Epithelial cell of esophagus (primary cell): ENCODE measurements around the gene PCDH19.

Experiments
- DNase-seq: peaks from one replicate; pipeline ENCODE4 v3.0.0; 2010; ENCODE audit warnings: low read depth
- H3K4me3 ChIP-seq: 2 replicates; pipeline ENCODE4 v1.5.1; 2011; ENCODE audit warnings: mild to moderate bottlenecking, low read length, control low read depth
- TF ChIP-seq, protein P1 (sequence below): IDR thresholded peaks from 2 replicates; pipeline ENCODE4 v1.5.1; 2011; ENCODE audit warnings: low read depth, mild to moderate bottlenecking, low read length, control low read depth, inconsistent platforms; ENCODE audit not compliant: insufficient read depth; ENCODE audit errors: missing control alignments

PCDH19 gene

GRCh38 chrX:100358766-100359165 lies 51.3 kb downstream of the PCDH19 start:
- no peak overlapping the region for H3K4me3 ChIP-seq
- no peak for DNase-seq
- TF ChIP-seq, protein P1, sequence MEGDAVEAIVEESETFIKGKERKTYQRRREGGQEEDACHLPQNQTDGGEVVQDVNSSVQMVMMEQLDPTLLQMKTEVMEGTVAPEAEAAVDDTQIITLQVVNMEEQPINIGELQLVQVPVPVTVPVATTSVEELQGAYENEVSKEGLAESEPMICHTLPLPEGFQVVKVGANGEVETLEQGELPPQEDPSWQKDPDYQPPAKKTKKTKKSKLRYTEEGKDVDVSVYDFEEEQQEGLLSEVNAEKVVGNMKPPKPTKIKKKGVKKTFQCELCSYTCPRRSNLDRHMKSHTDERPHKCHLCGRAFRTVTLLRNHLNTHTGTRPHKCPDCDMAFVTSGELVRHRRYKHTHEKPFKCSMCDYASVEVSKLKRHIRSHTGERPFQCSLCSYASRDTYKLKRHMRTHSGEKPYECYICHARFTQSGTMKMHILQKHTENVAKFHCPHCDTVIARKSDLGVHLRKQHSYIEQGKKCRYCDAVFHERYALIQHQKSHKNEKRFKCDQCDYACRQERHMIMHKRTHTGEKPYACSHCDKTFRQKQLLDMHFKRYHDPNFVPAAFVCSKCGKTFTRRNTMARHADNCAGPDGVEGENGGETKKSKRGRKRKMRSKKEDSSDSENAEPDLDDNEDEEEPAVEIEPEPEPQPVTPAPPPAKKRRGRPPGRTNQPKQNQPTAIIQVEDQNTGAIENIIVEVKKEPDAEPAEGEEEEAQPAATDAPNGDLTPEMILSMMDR = no peak

GRCh38 chrX:100356351-100356896 lies 53.6 kb downstream of the PCDH19 start:
- TF ChIP-seq, protein P1 = no peak
- no peak for DNase-seq
- H3K4me3 ChIP-seq = no peak overlapping the region

GRCh38 chrX:100355680-100356079 lies 54.4 kb downstream of the PCDH19 start:
- H3K4me3 ChIP-seq = no peak overlapping the region
- TF ChIP-seq, protein P1 = no peak
- DNase-seq = no peak

DNA sequence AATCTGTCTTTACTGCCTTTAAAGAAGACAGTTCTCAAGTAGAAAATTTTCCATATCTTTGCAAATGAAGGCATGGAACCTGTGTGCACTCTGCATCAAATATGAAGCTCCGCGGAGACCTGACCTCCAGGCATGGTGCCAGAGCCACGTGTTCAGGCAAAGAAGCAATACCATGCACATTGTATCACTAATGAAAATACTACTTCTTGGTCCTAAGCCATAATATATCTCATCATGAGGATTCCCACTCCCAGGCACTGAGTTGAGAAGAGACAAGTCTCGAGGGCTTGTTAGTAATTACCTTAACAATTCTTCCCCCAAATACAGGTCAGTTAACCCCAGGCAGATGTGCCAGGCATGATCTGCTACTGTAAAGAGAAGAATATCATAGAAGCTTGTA lies 56.7 kb downstream of the PCDH19 start:
- peak; percentile 47 for DNase-seq
- H3K4me3 ChIP-seq = no peak overlapping the region
- TF ChIP-seq, protein P1 = no peak

DNA sequence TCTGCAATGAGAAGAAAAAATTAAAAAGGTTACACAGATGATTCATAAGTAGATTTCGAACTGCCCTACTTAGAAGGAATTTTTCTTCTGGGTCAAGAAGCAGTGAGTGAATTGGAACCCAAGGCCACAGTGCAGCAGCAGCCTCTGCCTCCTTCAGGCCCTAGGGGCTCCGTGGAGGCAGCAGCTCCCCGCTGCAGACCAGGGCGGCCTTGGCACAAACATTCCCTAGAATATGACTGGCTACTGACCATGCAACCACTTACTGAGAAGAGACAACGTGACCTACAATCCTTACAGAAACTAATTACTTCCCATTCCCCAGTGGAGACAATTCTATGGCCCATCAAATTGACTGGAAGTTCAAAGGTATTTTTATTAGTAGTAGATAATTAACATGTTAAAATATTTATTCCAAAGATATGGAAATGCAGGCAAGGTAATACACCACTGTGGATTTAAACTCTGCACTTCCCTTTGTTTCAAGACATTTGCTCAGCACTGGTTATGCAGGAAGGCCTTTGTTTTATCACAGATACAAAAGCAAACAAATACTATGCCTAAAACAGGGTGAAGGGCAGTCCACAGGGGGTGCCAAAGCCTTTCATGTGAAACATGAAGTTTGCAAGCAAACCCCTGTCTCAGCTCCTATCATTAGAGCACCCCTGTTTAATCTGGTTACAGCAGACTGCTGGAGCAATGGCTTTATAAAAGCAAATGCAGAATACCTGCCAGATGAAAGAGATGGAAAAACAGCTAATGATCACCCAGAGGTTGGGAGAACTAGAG lies 59.2 kb downstream of the PCDH19 start:
- H3K4me3 ChIP-seq = no peak overlapping the region
- no peak for DNase-seq
- TF ChIP-seq, protein P1 = no peak

- no peak overlapping the region for H3K4me3 ChIP-seq
- TF ChIP-seq, protein P1 = no peak
- no peak for DNase-seq
Observed at GRCh38 chrX:100349391-100349790, 60.7 kb downstream of the PCDH19 start.

- no peak overlapping the region for H3K4me3 ChIP-seq
- no peak for DNase-seq
- TF ChIP-seq, protein P1 = no peak
Observed at GRCh38 chrX:100341142-100341510, 68.9 kb downstream of the PCDH19 start.
